GM18502 (cell line): ENCODE measurements around the gene OPCML.

Source experiments
- ATAC-seq: cut with Tn5 transposase; IDR thresholded peaks from one replicate; pipeline ENCODE4 v1.9.1; 2021; ENCODE audit warnings: mild to moderate bottlenecking; ENCODE audit not compliant: unreplicated experiment, poor library complexity

Gene OPCML

GRCh38 chr11:132744771-132745170, 787.5 kb downstream of the OPCML start:
- no peak for ATAC-seq

GRCh38 chr11:132743601-132744000, 788.7 kb downstream of the OPCML start:
- no peak for ATAC-seq

- ATAC-seq: no peak
Observed at GRCh38 chr11:132742929-132743328, 789.4 kb downstream of the OPCML start.

GRCh38 chr11:132734217-132734616, 798.1 kb downstream of the OPCML start:
- no peak for ATAC-seq

GRCh38 chr11:132728026-132728425, 804.3 kb downstream of the OPCML start:
- no peak for ATAC-seq

- no peak for ATAC-seq
Observed at GRCh38 chr11:132721526-132721925, 810.8 kb downstream of the OPCML start.

- no peak for ATAC-seq
Observed at GRCh38 chr11:132719684-132720083, 812.6 kb downstream of the OPCML start.

GRCh38 chr11:132718711-132719671, 813.3 kb downstream of the OPCML start:
- peak; percentile 81 for ATAC-seq

- ATAC-seq: no peak
Observed at GRCh38 chr11:132717824-132718223, 814.5 kb downstream of the OPCML start.

GRCh38 chr11:132716037-132716436, 816.3 kb downstream of the OPCML start:
- no peak for ATAC-seq

GRCh38 chr11:132714859-132715440, 817.4 kb downstream of the OPCML start:
- ATAC-seq: no peak

GRCh38 chr11:132712466-132712865, 819.8 kb downstream of the OPCML start:
- no peak for ATAC-seq

GRCh38 chr11:132704781-132705375, 827.4 kb downstream of the OPCML start:
- ATAC-seq: no peak

- ATAC-seq: no peak
Observed at GRCh38 chr11:132692891-132693290, 839.4 kb downstream of the OPCML start.

- no peak for ATAC-seq
Observed at GRCh38 chr11:132691848-132692550, 840.3 kb downstream of the OPCML start.

- ATAC-seq: no peak
Observed at GRCh38 chr11:132686886-132687285, 845.4 kb downstream of the OPCML start.

- ATAC-seq: no peak
Observed at GRCh38 chr11:132685174-132685611, 847.1 kb downstream of the OPCML start.

GRCh38 chr11:132683602-132684001, 848.7 kb downstream of the OPCML start:
- no peak for ATAC-seq

GRCh38 chr11:132681971-132682370, 850.3 kb downstream of the OPCML start:
- ATAC-seq: no peak

GRCh38 chr11:132680584-132680983, 851.7 kb downstream of the OPCML start:
- no peak for ATAC-seq

GRCh38 chr11:132674151-132674550, 858.1 kb downstream of the OPCML start:
- no peak for ATAC-seq
